COLO829 (cell line): ENCODE data around the gene URM1.

Experiments used
- DNase-seq: peaks from one replicate; pipeline ENCODE4 v3.0.0; 2012; ENCODE audit warnings: low spot score

The URM1 gene

DNA sequence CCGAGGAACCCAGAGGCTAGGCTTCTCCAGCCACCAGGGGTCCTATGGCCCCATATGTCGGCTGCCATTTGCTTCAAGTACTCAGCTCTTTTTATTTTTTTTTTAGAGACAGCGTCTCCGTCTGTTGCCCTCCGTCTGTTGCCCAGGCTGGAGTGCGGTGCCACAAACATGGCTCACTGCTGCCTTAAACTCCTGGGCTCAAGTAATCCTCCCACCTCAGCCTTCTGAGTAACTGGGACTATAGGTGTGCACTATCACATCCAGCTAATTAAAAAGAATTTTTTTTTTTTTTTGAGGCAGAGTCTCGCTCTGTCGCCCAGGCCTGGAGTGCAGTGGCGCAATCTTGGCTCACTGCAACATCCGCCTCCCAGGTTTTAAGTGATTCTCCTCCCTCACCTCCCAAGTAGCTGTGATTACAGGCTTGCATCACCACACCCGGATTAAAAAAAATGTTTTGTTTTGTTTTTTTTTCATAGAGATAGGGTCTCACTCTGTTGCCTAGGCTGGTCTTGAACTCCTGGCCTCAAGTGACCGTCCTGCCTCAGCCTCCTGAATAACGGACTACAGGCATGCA, 58.4 kb downstream of the URM1 start:
- DNase-seq, result no peak

DNA sequence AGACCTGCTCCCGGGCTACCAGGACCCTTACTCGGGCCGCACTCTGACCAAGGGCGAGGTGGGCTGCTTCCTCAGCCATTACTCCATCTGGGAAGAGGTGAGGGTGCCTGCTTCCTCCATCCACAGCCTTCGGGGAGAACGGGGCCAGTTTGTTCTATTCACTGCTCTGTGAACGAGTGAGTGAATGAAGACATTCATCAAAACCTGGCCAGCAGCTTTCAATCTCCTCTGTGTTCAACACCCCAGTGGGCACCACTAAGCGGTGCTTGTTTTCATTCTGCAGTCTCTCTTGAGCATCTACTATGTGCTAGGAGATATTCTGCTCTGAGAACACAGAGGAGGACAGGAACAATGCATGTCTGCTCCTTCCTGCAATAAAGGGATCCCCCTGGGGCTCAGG, 60.0 kb downstream of the URM1 start:
- DNase-seq, result no peak

GRCh38 chr9:128434340-128434739, 63.2 kb downstream of the URM1 start:
- DNase-seq, result no peak

DNA sequence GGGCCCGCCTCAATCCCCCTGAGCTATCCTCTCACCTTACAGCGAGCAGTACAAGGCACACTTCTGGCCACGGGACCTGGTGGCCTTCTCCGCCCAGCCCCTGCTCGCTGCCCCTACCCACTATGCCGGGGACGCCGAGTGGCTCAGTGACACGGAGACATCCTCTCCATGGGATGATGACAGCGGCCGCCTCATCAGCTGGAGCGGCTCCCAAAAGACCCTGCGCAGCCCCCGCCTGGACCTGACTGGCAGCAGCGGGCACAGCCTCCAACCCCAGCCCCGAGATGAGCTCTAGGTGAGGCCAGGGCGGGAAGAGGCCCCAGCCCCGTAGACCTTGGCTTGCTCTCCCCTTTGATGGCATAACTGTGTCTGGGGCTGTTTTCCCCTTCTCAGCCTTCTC, 64.4 kb downstream of the URM1 start:
- no peak for DNase-seq

- DNase-seq, result peak; percentile 70
Observed at GRCh38 chr9:128438343-128439109, 67.4 kb downstream of the URM1 start.

- DNase-seq, result no peak
Observed at GRCh38 chr9:128439273-128439672, 68.1 kb downstream of the URM1 start.
